OCI-LY7 (cell line): ENCODE results near the gene C6orf89. TPM values are rescaled to one million over a fixed set of nuclear protein-coding genes. Genes with fewer than 3 reads are reported as not detected.

Experiments used
- BruUV-seq: library from RNA; stranded (reverse); fragments of 400-500 nt; replicated peaks from 2 replicates; lab custom pipeline; 2021; lab: Mats Ljungman, UMichigan
- CTCF ChIA-PET: fragments of 300-600 bp; sonication (Branson Sonifier 250); formaldehyde crosslinking; loops from one replicate; lab custom pipeline; 2022; ENCODE audit warnings: antibody characterized with exemption; ENCODE audit not compliant: unreplicated experiment; lab: Charles Lee
- POLR2A ChIA-PET: fragments of 300-600 bp; sonication (Branson Sonifier 250); formaldehyde crosslinking; loops from one replicate; lab custom pipeline; 2022; ENCODE audit warnings: antibody characterized with exemption; lab: Charles Lee
- DNase-seq: peaks from one replicate; pipeline ENCODE4 v3.0.0-alpha.2; 2015; ENCODE audit warnings: low spot score
- H2AFZ ChIP-seq: fragments of 200-600 bp; sonication (generic), shearing (Covaris generic); 2 replicates; pipeline ENCODE4 v1.6.1; 2014; ENCODE audit warnings: mild to moderate bottlenecking, antibody characterized with exemption, low read length, moderate library complexity
- H3K27ac ChIP-seq: fragments of 200-600 bp; sonication (generic); 2 replicates; pipeline ENCODE4 v1.5.1; 2014; ENCODE audit warnings: mixed run types, low read depth, mild to moderate bottlenecking, moderate library complexity, low read length, inconsistent platforms; ENCODE audit not compliant: poor library complexity, severe bottlenecking
- H3K36me3 ChIP-seq: fragments of 200-600 bp; sonication (generic); 2 replicates; pipeline ENCODE4 v1.6.1; 2014; ENCODE audit warnings: mild to moderate bottlenecking, antibody characterized with exemption, low read length, moderate library complexity, mixed read lengths; ENCODE audit not compliant: insufficient read depth
- H3K4me1 ChIP-seq: fragments of 200-600 bp; sonication (generic); 2 replicates; pipeline ENCODE4 v1.5.1; 2014; ENCODE audit warnings: mild to moderate bottlenecking, low read length; ENCODE audit not compliant: insufficient read depth, poor library complexity, severe bottlenecking
- H3K4me2 ChIP-seq: fragments of 200-600 bp; sonication (generic); 2 replicates; pipeline ENCODE4 v1.6.1; 2014; ENCODE audit warnings: mild to moderate bottlenecking, low read length
- H3K4me3 ChIP-seq: fragments of 200-600 bp; sonication (generic); 2 replicates; pipeline ENCODE4 v1.5.1; 2014; ENCODE audit warnings: mild to moderate bottlenecking, low read depth, low read length; ENCODE audit not compliant: poor library complexity, severe bottlenecking
- H3K79me2 ChIP-seq: fragments of 200-600 bp; sonication (generic); 2 replicates; pipeline ENCODE4 v1.6.1; 2016; ENCODE audit warnings: low read depth, mild to moderate bottlenecking, low read length, moderate library complexity, mixed read lengths; ENCODE audit not compliant: insufficient read depth
- H3K9me2 ChIP-seq: fragments of 200-600 bp; sonication (generic); 2 replicates; pipeline ENCODE4 v1.6.1; 2016; ENCODE audit warnings: mild to moderate bottlenecking, low read length, mixed read lengths; ENCODE audit not compliant: insufficient read depth
- H3K9me3 ChIP-seq: fragments of 200-600 bp; sonication (generic); 2 replicates; pipeline ENCODE4 v1.6.1; 2014; ENCODE audit warnings: mild to moderate bottlenecking, mixed run types, low read length, mixed read lengths
- H4K20me1 ChIP-seq: fragments of 200-600 bp; sonication (generic); 2 replicates; pipeline ENCODE4 v1.6.1; 2014; ENCODE audit warnings: mild to moderate bottlenecking, antibody characterized with exemption, low read length, moderate library complexity, mixed read lengths; ENCODE audit not compliant: insufficient read depth
- CTCF ChIP-seq: fragments of 200-600 bp; sonication (generic); conservative IDR thresholded peaks from 2 replicates; pipeline ENCODE4 v1.5.1; 2014; ENCODE audit warnings: mild to moderate bottlenecking, antibody characterized with exemption, low read length, moderate library complexity, mixed read lengths
- EZH2phosphoT487 ChIP-seq: fragments of 200-600 bp; sonication (generic); IDR thresholded peaks from 2 replicates; pipeline ENCODE4 v1.6.1; 2018; ENCODE audit warnings: low read depth, borderline replicate concordance, mild to moderate bottlenecking, mixed run types, antibody characterized with exemption, low read length, moderate library complexity, mixed read lengths
- intact Hi-C: fragments of 100-400 bp; cut with micrococcal nuclease; formaldehyde crosslinking; loops from one replicate; pipeline ENCODE4 v1.10.0; 2022; ENCODE audit not compliant: unreplicated experiment
- total RNA-seq, 2 experiments: library from RNA; depleted of rRNA in 1 of 2; stranded (reverse); fragments of >200 nt in 1 of 2; shearing (Covaris generic) in 1 of 2; gene quantifications; 2 replicates each; pipeline ENCODE4 v1.2.3, GENCODE V29; 2014 to 2022

Gene C6orf89
- total RNA-seq, 2 experiments from 2014 or later = 20.1 to 25.7 TPM

GRCh38 chr6:36916126-36916525 lies 30.4 kb downstream of the C6orf89 start:
- no TSS peak for BruUV-seq
- H3K36me3 ChIP-seq = peaks cover 38% of the 10 kb centered on the region; the same call in 1 of the 2 replicates
- intact Hi-C loops = no loop called here

GRCh38 chr6:36917541-36918193 lies 31.9 kb downstream of the C6orf89 start:
- no peak for TF ChIP-seq EZH2phosphoT487
- TF ChIP-seq CTCF = no peak
- Histone ChIP-seq H3K4me1 (no peaks in the 10 kb centered on the region), H3K4me3 (no peak overlapping the region), H3K9me2 (no peaks in the 10 kb centered on the region), H3K36me3 (peaks cover 38% of the 10 kb centered on the region; the same call in 1 of the 2 replicates), H3K4me2 (no peak overlapping the region), H4K20me1 (no peaks in the 10 kb centered on the region), H3K79me2 (no peaks in the 10 kb centered on the region), H2AFZ (no peak overlapping the region), H3K9me3 (no peaks in the 10 kb centered on the region), H3K27ac (no peak overlapping the region)
- ChIA-PET CTCF (no interaction called here), POLR2A (interaction anchor here (0.5 kb wide), 1 partner anchor 116 kb away, joined by 4 read pairs; no protein-coding TSS in a partner anchor)
- intact Hi-C loops = no loop called here
- no TSS peak for BruUV-seq
- DNase-seq = no peak

More at GRCh38 chr6:36916126-36916525, 30.4 kb downstream of the C6orf89 start:
- no peak for DNase-seq
- H4K20me1 ChIP-seq = no peaks in the 10 kb centered on the region
- no peak overlapping the region for H3K27ac ChIP-seq
- no peak overlapping the region for H3K4me2 ChIP-seq
- no peak overlapping the region for H3K4me3 ChIP-seq
- TF ChIP-seq EZH2phosphoT487 (no peak), CTCF (no peak)
- no peak overlapping the region for H2AFZ ChIP-seq
- ChIA-PET CTCF (no interaction called here), POLR2A (no interaction called here)
- no peaks in the 10 kb centered on the region for H3K4me1 ChIP-seq
- no peaks in the 10 kb centered on the region for H3K9me2 ChIP-seq
- H3K79me2 ChIP-seq = no peaks in the 10 kb centered on the region
- H3K9me3 ChIP-seq = no peaks in the 10 kb centered on the region

- ChIA-PET POLR2A (no interaction called here), CTCF (no interaction called here)
- intact Hi-C loops = no loop called here
- Histone ChIP-seq H4K20me1 (no peaks in the 10 kb centered on the region), H3K9me2 (no peaks in the 10 kb centered on the region), H3K27ac (no peak overlapping the region), H3K36me3 (peaks cover 34% of the 10 kb centered on the region; the same call in 1 of the 2 replicates), H3K9me3 (no peaks in the 10 kb centered on the region), H3K4me1 (no peaks in the 10 kb centered on the region), H3K79me2 (no peaks in the 10 kb centered on the region), H3K4me3 (no peak overlapping the region), H3K4me2 (no peak overlapping the region), H2AFZ (no peak overlapping the region)
- no peak for TF ChIP-seq CTCF
- TF ChIP-seq EZH2phosphoT487 = no peak
- no TSS peak for BruUV-seq
- DNase-seq = no peak
These were observed 34.3 kb downstream of the C6orf89 start for GRCh38 chr6:36920049-36920448.
